ENCODE measurements around the gene CD2BP2. TPM values are rescaled to one million over a fixed set of nuclear protein-coding genes. Genes with fewer than 3 reads are reported as not detected.
A peak's percentile ranks its signal among the peaks of the same experiment; 100 is the strongest.

The CD2BP2 gene
- total and polyA plus RNA-seq, 9 of the 15 experiments (the other 6 are each of a cell fraction or from before 2014, with no cell fraction given): 3.9 to 51.1 (median 32.8) TPM

- TF ChIP-seq TFAP4 (CRISPR knock-in tag; IDR thresholded peaks at IDR 0.05; ENCODE audit: borderline replicate concordance): peak; percentile 98
- TF ChIP-seq, protein P1, sequence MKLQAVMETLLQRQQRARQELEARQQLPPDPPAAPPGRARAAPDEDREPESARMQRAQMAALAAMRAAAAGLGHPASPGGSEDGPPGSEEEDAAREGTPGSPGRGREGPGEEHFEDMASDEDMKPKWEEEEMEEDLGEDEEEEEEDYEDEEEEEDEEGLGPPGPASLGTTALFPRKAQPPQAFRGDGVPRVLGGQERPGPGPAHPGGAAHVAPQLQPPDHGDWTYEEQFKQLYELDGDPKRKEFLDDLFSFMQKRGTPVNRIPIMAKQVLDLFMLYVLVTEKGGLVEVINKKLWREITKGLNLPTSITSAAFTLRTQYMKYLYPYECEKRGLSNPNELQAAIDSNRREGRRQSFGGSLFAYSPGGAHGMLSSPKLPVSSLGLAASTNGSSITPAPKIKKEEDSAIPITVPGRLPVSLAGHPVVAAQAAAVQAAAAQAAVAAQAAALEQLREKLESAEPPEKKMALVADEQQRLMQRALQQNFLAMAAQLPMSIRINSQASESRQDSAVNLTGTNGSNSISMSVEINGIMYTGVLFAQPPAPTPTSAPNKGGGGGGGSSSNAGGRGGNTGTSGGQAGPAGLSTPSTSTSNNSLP (IDR thresholded peaks at IDR 0.05; ENCODE audit: borderline replicate concordance, low read depth, low read length): peak; percentile 41; the same call in 1 of the 2 replicates
- TF ChIP-seq JUND (IDR thresholded peaks at IDR 0.05; ENCODE audit: borderline replicate concordance, low read depth, low read length): peak; percentile 37
- TF ChIP-seq JUND (tag; IDR thresholded peaks at IDR 0.05; ENCODE audit: borderline replicate concordance, low read depth, low read length): peak; percentile 30; the same call in 1 of the 3 replicates
- TF ChIP-seq SMARCA5 (IDR thresholded peaks at IDR 0.05): no peak
- 0 out of 2 replicates have a peak, but pooled peaks have one; percentile 50 for TF ChIP-seq FOXM1 (IDR thresholded peaks at IDR 0.05; ENCODE audit: low read depth)
- TF ChIP-seq FOXM1 (CRISPR knock-in tag; IDR thresholded peaks at IDR 0.05; ENCODE audit: low read depth): no peak
- no peak for TF ChIP-seq HNRNPH1 (optimal IDR thresholded peaks at IDR 0.05; ENCODE audit: low read depth, low read length)
- no peak for TF ChIP-seq ESRRB (CRISPR knock-in tag; IDR thresholded peaks at IDR 0.05; ENCODE audit: borderline replicate concordance)
- TF ChIP-seq DACH1 (IDR thresholded peaks at IDR 0.05; ENCODE audit: partially characterized antibody): peak; percentile 70
- TF ChIP-seq, protein P2, sequence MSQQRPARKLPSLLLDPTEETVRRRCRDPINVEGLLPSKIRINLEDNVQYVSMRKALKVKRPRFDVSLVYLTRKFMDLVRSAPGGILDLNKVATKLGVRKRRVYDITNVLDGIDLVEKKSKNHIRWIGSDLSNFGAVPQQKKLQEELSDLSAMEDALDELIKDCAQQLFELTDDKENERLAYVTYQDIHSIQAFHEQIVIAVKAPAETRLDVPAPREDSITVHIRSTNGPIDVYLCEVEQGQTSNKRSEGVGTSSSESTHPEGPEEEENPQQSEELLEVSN (IDR thresholded peaks at IDR 0.05; ENCODE audit: borderline replicate concordance in 1 of 2, extremely low read depth in 1 of 2, insufficient read depth in 1 of 2, insufficient read length in 1 of 2, low read depth in 1 of 2, low read length in 1 of 2, poor library complexity in 1 of 2, severe bottlenecking in 1 of 2): peak in 1 of 2 experiments; percentile 70
- peak; percentile 99 for TF ChIP-seq MEIS2 (IDR thresholded peaks at IDR 0.05; ENCODE audit: partially characterized antibody)
- peak; percentile 23 for TF ChIP-seq MYC (IDR thresholded peaks at IDR 0.05; ENCODE audit: low read depth, low read length)
- TF ChIP-seq MYC (CRISPR knock-in tag; IDR thresholded peaks at IDR 0.05; ENCODE audit: borderline replicate concordance, low read depth): no peak
- no peak for TF ChIP-seq HMBOX1 (IDR thresholded peaks at IDR 0.05)
- peak; percentile 53 for TF ChIP-seq XRCC5 (IDR thresholded peaks at IDR 0.05; ENCODE audit: low read depth, low read length)
- TF ChIP-seq HNRNPK (IDR thresholded peaks at IDR 0.05; ENCODE audit: low read depth, low read length, poor library complexity, severe bottlenecking): no peak
- TF ChIP-seq CAMTA2 (CRISPR knock-in tag; conservative IDR thresholded peaks at IDR 0.05): no peak
- peak; percentile 38; the same call in 1 of the 2 replicates for TF ChIP-seq MAFK (IDR thresholded peaks at IDR 0.05; ENCODE audit: low read length)
- TF ChIP-seq SP2 (IDR thresholded peaks at IDR 0.05; ENCODE audit: extremely low read depth, low read depth, low read length, poor library complexity, severe bottlenecking): peak; percentile 77
- TF ChIP-seq HNRNPLL (IDR thresholded peaks at IDR 0.05; ENCODE audit: low read depth, low read length, poor library complexity, severe bottlenecking): peak; percentile 47
- TF ChIP-seq PCBP1 (IDR thresholded peaks at IDR 0.05; ENCODE audit: low read depth, low read length, poor library complexity, severe bottlenecking): no peak
- TF ChIP-seq ATF7 (IDR thresholded peaks at IDR 0.05): peak; percentile 90
- no peak for TF ChIP-seq SUPT5H (IDR thresholded peaks at IDR 0.05)
Observed at GRCh38 chr16:30370456-30371247, 15.5 kb upstream of the CD2BP2 start, which contains the start of gene TBC1D10B (continued).
